Vagina (tissue), 2 donors: Measurements from ENCODE around the gene CKMT2.

Experiments
- POLR2A ChIP-seq, 2 donors: fragments of 450-650 bp; IDR thresholded peaks; one replicate each; pipeline ENCODE4 v1.6.1; 2017; ENCODE audit warnings: antibody characterized with exemption in 2 of 2, mild to moderate bottlenecking in 2 of 2, moderate library complexity in 2 of 2
- TF ChIP-seq, protein P1 (sequence below), 3 experiments: fragments of 450-650 bp in 2 of 3; fragments of 200-600 bp in 1 of 3; sonication (generic) in 1 of 3; IDR thresholded peaks; one replicate each; pipeline ENCODE4 v1.5.1; 2017 to 2019; ENCODE audit warnings: antibody characterized with exemption in 3 of 3, mild to moderate bottlenecking in 2 of 3, moderate library complexity in 2 of 3

DNA sequence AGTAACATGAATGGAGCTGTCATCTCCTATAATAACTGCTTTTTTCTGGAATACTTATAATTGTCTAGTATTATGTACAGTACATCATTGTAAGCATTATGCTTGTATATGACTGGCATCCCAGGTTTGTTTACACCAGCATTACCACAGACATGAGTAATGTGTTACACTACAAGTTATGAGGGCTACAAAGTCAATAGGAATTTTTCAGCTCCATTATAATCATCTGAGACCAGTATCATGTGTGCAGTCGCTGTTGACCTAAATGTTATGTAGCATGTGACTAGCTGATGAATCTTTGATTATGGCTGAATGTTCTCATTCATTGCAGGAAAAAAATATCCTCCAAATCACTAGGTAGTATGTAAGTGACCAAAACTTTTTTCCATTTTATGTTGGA, 70.4 kb downstream of the CKMT2 start:
- TF ChIP-seq, protein P1, sequence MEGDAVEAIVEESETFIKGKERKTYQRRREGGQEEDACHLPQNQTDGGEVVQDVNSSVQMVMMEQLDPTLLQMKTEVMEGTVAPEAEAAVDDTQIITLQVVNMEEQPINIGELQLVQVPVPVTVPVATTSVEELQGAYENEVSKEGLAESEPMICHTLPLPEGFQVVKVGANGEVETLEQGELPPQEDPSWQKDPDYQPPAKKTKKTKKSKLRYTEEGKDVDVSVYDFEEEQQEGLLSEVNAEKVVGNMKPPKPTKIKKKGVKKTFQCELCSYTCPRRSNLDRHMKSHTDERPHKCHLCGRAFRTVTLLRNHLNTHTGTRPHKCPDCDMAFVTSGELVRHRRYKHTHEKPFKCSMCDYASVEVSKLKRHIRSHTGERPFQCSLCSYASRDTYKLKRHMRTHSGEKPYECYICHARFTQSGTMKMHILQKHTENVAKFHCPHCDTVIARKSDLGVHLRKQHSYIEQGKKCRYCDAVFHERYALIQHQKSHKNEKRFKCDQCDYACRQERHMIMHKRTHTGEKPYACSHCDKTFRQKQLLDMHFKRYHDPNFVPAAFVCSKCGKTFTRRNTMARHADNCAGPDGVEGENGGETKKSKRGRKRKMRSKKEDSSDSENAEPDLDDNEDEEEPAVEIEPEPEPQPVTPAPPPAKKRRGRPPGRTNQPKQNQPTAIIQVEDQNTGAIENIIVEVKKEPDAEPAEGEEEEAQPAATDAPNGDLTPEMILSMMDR (IDR thresholded peaks at IDR 0.05): no peak
- no peak for TF ChIP-seq POLR2A (IDR thresholded peaks at IDR 0.05)
